SK-N-SH (cell line): ENCODE data around the gene LIMS2. TPM values are rescaled to one million over a fixed set of nuclear protein-coding genes. Genes with fewer than 3 reads are reported as not detected.

Source experiments
- CTCF ChIA-PET: fragments of 300-600, 350-600 bp; formaldehyde crosslinking; extraction: SDS; loops from one replicate; lab custom pipeline; 2021; lab: Yijun Ruan, JAX
- POLR2A ChIA-PET: fragments of 350-600 bp; sonication (Branson Sonifier 250); formaldehyde crosslinking; extraction: SDS; loops from one replicate; lab custom pipeline; 2020; ENCODE audit warnings: antibody characterized with exemption, inconsistent platforms; lab: Yijun Ruan, JAX
- DNase-seq: peaks from one replicate; pipeline ENCODE4 v3.0.0; 2012
- H2AFZ ChIP-seq: fragments of 200-600 bp; sonication (generic); 2 replicates; pipeline ENCODE4 v1.8.1; 2016; ENCODE audit warnings: antibody characterized with exemption, mild to moderate bottlenecking, low read depth
- H3F3A ChIP-seq: fragments of 200-600 bp; sonication (generic); replicated peaks from 2 replicates; pipeline ENCODE3; 2016; ENCODE audit warnings: antibody characterized with exemption, mild to moderate bottlenecking; ENCODE audit not compliant: insufficient read depth
- H3K27ac ChIP-seq, 2 experiments: fragments of 200-500 bp in 1 of 2; fragments of 200-600 bp in 1 of 2; sonication (Bioruptor generic) in 1 of 2; sonication (generic), shearing (Covaris generic) in 1 of 2; 2 replicates each; pipeline versions ENCODE4 v1.5.1 to v1.6.1; 2014 to 2016; ENCODE audit warnings: low read depth in 2 of 2, inconsistent platforms in 1 of 2, low read length in 1 of 2, mild to moderate bottlenecking in 1 of 2, mixed read lengths in 1 of 2
- H3K27me3 ChIP-seq: fragments of 200-600 bp; sonication (generic), shearing (Covaris generic); 2 replicates; pipeline ENCODE4 v1.6.1; 2016; ENCODE audit warnings: mixed run types; ENCODE audit not compliant: insufficient read depth
- H3K36me3 ChIP-seq, 2 experiments: fragments of 200-500 bp in 1 of 2; fragments of 200-600 bp in 1 of 2; sonication (Bioruptor generic) in 1 of 2; sonication (generic) in 1 of 2; replicated peaks in 1 of 2; 2 replicates each; pipeline versions ENCODE3 to v1.5.1; 2014 to 2016; ENCODE audit warnings: low read length in 1 of 2, mild to moderate bottlenecking in 1 of 2; ENCODE audit not compliant: insufficient read depth in 2 of 2, control insufficient read depth in 1 of 2
- H3K4me1 ChIP-seq, 2 experiments: fragments of 200-500 bp in 1 of 2; fragments of 200-600 bp in 1 of 2; sonication (Bioruptor generic) in 1 of 2; sonication (generic), shearing (Covaris generic) in 1 of 2; 2 replicates each; pipeline versions ENCODE4 v1.5.1 to v1.6.1; 2014 to 2016; ENCODE audit warnings: low read depth in 1 of 2, low read length in 1 of 2, mixed run types in 1 of 2; ENCODE audit not compliant: insufficient read depth in 2 of 2, control insufficient read depth in 1 of 2
- H3K4me2 ChIP-seq: fragments of 200-600 bp; sonication (generic), shearing (Covaris generic); 2 replicates; pipeline ENCODE4 v1.6.1; 2017; ENCODE audit warnings: mixed run types
- H3K4me3 ChIP-seq, 2 experiments: fragments of 200-500 bp in 1 of 2; fragments of 200-600 bp in 1 of 2; sonication (Bioruptor generic) in 1 of 2; sonication (generic), shearing (Covaris generic) in 1 of 2; 2 replicates each; pipeline versions ENCODE4 v1.5.1 to v1.8.1; 2014 to 2016; ENCODE audit warnings: low read depth in 2 of 2, inconsistent platforms in 1 of 2, low read length in 1 of 2, mild to moderate bottlenecking in 1 of 2, mixed read lengths in 1 of 2, moderate library complexity in 1 of 2
- H3K79me2 ChIP-seq: fragments of 200-600 bp; sonication (generic); 2 replicates; pipeline ENCODE4 v1.8.1; 2017; ENCODE audit warnings: mild to moderate bottlenecking; ENCODE audit not compliant: insufficient read depth
- H3K9ac ChIP-seq: fragments of 200-600 bp; sonication (generic); 2 replicates; pipeline ENCODE4 v1.6.1; 2017; ENCODE audit warnings: mixed run types
- H3K9me2 ChIP-seq: fragments of 200-600 bp; sonication (generic); 2 replicates; pipeline ENCODE4 v1.6.1; 2017; ENCODE audit warnings: mixed run types
- H3K9me3 ChIP-seq: fragments of 200-600 bp; sonication (generic); 2 replicates; pipeline ENCODE4 v1.6.1; 2017; ENCODE audit warnings: mixed run types, mild to moderate bottlenecking, moderate library complexity
- H4K20me1 ChIP-seq: fragments of 200-600 bp; sonication (generic); 2 replicates; pipeline ENCODE4 v1.6.1; 2017; ENCODE audit warnings: mild to moderate bottlenecking, mixed run types; ENCODE audit not compliant: insufficient read depth
- CHD2 ChIP-seq: fragments of 150-350 bp; IDR thresholded peaks from 2 replicates; pipeline ENCODE4 v1.6.1; 2018; ENCODE audit warnings: low read length; ENCODE audit not compliant: partially characterized antibody
- FOXJ3 ChIP-seq: sonication (generic); formaldehyde crosslinking; IDR thresholded peaks from 2 replicates; pipeline ENCODE4 v1.5.1; 2020; ENCODE audit warnings: mild to moderate bottlenecking, missing genetic modification reagents
- FOXM1 ChIP-seq: IDR thresholded peaks from 2 replicates; pipeline ENCODE4 v1.4.0; 2012; ENCODE audit warnings: low read depth, mild to moderate bottlenecking
- GABPA ChIP-seq: IDR thresholded peaks from 2 replicates; pipeline ENCODE4 v1.4.0; 2012; ENCODE audit warnings: low read depth, mild to moderate bottlenecking
- GATA2 ChIP-seq: sonication (generic); formaldehyde crosslinking; IDR thresholded peaks from 2 replicates; pipeline ENCODE4 v1.5.0; 2020; ENCODE audit warnings: mild to moderate bottlenecking, missing genetic modification reagents
- JUND ChIP-seq: IDR thresholded peaks from 2 replicates; pipeline ENCODE4 v1.4.0; 2012
- NFIC ChIP-seq: IDR thresholded peaks from 2 replicates; pipeline ENCODE4 v1.4.0; 2012; ENCODE audit warnings: borderline replicate concordance
- RAD21 ChIP-seq: IDR thresholded peaks from 2 replicates; pipeline ENCODE4 v1.6.1; 2012; ENCODE audit warnings: mild to moderate bottlenecking, low read length
- RCOR1 ChIP-seq: fragments of 150-350 bp; IDR thresholded peaks from 2 replicates; pipeline ENCODE4 v1.6.1; 2017; ENCODE audit warnings: antibody characterized with exemption, low read length
- RXRA ChIP-seq: IDR thresholded peaks from 2 replicates; pipeline ENCODE4 v1.4.0; 2012; ENCODE audit warnings: low read depth, mild to moderate bottlenecking, borderline replicate concordance
- SIN3A ChIP-seq: IDR thresholded peaks from 2 replicates; pipeline ENCODE4 v1.6.1; 2012; ENCODE audit warnings: low read depth, mild to moderate bottlenecking, low read length, moderate library complexity, borderline replicate concordance
- SMC3 ChIP-seq: IDR thresholded peaks from 2 replicates; pipeline ENCODE4 v1.6.1; 2012; ENCODE audit warnings: low read depth, low read length, improper control_type of control experiment
- TAF1 ChIP-seq: IDR thresholded peaks from 2 replicates; pipeline ENCODE4 v1.6.1; 2012; ENCODE audit warnings: low read depth, mild to moderate bottlenecking, low read length, moderate library complexity, borderline replicate concordance
- TCF12 ChIP-seq: IDR thresholded peaks from 2 replicates; pipeline ENCODE4 v1.4.0; 2012
- YY1 ChIP-seq: IDR thresholded peaks from 2 replicates; pipeline ENCODE4 v1.4.0; 2012; ENCODE audit warnings: low read depth, mild to moderate bottlenecking
- WGBS: methylation state at CpG from one replicate; pipeline ENCODE4 v1.1.6; 2017; ENCODE audit warnings: low lambda C conversion rate; 5-methylcytosine and 5-hydroxymethylcytosine counted together
- polyA plus RNA-seq, 3 experiments: library from polyadenylated mRNA; depleted of rRNA; stranded (reverse); fragments of >200 nt; gene quantifications; 2 replicates each; pipeline ENCODE4 v1.2.3, GENCODE V29; 2012
- TF ChIP-seq, protein P1 (sequence below): fragments of 200-600 bp; sonication (generic); IDR thresholded peaks from 2 replicates; pipeline ENCODE4 v1.6.1; 2017; ENCODE audit warnings: antibody characterized with exemption, mild to moderate bottlenecking, moderate library complexity
- TF ChIP-seq, protein P2 (sequence below): IDR thresholded peaks from 2 replicates; pipeline ENCODE4 v1.4.0; 2012; ENCODE audit warnings: low read depth
- TF ChIP-seq, protein P3 (sequence below): IDR thresholded peaks from 2 replicates; pipeline ENCODE4; 2012

The LIMS2 gene
- polyA plus RNA-seq, 1 of the 3 experiments (the other 2 are of a cell fraction): 2.7 TPM

DNA sequence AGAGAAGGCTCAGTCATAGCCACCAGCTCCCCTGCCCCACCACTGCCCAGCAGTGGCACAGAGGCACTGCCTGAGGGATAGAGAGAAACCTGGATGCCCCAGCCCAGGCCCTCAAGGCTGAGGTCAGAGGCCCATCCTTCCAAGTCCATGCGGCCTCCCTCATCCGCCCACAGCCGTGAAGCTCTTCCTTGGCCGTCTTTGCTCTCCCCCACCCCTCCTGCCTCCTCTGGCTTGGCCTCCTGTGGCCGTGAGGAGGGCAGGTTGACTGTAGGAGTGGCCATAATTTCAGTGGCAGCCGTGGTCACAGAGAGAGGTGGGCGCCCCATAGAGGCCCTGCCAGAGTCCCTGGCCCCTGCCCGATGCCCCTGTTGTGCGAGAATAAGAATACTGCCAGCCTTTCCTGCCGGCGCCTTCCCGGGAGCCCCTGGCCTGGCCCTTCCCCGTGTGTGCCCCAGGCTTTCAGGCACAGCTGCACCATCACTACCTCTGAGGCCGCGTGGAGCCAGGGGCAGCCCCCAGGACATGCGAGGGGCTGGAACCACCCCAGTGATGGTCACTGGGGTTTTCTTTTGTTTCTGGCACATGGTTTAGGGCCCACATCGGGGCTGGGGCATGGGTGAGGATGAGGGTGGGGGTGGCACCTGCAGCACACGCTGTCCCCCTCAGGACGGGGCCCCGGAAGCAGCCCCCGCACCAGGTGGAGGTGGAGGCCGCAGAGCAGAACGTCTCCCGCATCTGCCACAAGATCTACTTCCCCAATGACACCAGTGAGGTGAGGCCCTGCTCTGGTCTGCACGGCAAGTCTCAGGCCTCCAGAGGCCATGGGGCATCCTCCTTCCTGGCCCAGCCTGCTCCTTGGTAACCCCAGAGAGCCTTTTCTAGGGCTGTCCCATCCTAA, 42.5 kb downstream of the LIMS2 start (continued):
- TF ChIP-seq RXRA (no peak), RCOR1 (no peak), TAF1 (no peak), SMC3 (no peak), NFIC (no peak), CHD2 (no peak), FOXJ3 (CRISPR knock-in tag) (no peak), SIN3A (no peak), GABPA (no peak), JUND (no peak)
- TF ChIP-seq, protein P1, sequence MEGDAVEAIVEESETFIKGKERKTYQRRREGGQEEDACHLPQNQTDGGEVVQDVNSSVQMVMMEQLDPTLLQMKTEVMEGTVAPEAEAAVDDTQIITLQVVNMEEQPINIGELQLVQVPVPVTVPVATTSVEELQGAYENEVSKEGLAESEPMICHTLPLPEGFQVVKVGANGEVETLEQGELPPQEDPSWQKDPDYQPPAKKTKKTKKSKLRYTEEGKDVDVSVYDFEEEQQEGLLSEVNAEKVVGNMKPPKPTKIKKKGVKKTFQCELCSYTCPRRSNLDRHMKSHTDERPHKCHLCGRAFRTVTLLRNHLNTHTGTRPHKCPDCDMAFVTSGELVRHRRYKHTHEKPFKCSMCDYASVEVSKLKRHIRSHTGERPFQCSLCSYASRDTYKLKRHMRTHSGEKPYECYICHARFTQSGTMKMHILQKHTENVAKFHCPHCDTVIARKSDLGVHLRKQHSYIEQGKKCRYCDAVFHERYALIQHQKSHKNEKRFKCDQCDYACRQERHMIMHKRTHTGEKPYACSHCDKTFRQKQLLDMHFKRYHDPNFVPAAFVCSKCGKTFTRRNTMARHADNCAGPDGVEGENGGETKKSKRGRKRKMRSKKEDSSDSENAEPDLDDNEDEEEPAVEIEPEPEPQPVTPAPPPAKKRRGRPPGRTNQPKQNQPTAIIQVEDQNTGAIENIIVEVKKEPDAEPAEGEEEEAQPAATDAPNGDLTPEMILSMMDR: no peak

DNA sequence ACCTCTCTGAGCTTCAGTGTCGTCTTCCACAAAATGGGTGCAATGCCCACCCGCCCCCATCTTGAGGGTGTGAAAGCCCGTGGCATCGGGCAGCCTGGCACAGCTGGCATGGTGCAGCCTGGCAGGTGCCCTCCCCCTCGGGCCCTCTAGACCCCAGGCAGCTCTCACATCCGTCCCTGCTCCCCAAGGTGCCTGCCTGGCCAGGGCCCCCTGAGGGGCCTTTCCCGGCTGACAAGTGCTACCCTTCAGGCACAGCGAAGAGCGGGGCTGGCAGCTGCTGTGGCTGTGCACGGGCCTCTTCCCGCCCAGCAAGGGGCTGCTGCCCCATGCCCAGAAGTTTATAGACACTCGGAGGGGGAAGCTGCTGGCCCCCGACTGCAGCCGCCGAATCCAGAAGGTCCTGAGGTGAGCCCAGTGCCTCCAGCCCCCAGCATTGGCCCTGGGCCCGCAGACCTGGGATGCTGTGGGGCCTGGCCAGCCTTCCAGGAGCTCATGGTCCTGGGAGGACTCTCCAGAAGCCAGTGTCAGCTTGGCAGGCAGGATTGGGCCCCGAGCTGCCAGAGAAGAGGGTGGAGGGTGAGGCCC, 43.2 kb downstream of the LIMS2 start:
- Histone ChIP-seq H3K79me2 (no peaks in the 10 kb centered on the region), H3F3A (no peaks in the 10 kb centered on the region), H3K36me3 (no peaks in the 10 kb centered on the region), H3K4me2 (no peak overlapping the region), H3K27ac (no peak overlapping the region), H3K9ac (no peak overlapping the region), H2AFZ (no peak overlapping the region), H4K20me1 (no peaks in the 10 kb centered on the region), H3K4me3 (no peak overlapping the region), H3K27me3 (no peaks in the 10 kb centered on the region), H3K4me1 (peaks cover 0 to 34% of the 10 kb centered on the region in 2 experiments; a peak in 1 of 4 replicates), H3K9me2 (no peaks in the 10 kb centered on the region), H3K9me3 (no peaks in the 10 kb centered on the region)
- TF ChIP-seq GATA2 (CRISPR knock-in tag) (no peak), GABPA (no peak), YY1 (no peak), SMC3 (no peak), RAD21 (no peak), TCF12 (no peak), RCOR1 (no peak), FOXM1 (no peak), JUND (no peak)
- TF ChIP-seq, protein P2, sequence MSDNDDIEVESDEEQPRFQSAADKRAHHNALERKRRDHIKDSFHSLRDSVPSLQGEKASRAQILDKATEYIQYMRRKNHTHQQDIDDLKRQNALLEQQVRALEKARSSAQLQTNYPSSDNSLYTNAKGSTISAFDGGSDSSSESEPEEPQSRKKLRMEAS: no peak
- TF ChIP-seq, protein P3, sequence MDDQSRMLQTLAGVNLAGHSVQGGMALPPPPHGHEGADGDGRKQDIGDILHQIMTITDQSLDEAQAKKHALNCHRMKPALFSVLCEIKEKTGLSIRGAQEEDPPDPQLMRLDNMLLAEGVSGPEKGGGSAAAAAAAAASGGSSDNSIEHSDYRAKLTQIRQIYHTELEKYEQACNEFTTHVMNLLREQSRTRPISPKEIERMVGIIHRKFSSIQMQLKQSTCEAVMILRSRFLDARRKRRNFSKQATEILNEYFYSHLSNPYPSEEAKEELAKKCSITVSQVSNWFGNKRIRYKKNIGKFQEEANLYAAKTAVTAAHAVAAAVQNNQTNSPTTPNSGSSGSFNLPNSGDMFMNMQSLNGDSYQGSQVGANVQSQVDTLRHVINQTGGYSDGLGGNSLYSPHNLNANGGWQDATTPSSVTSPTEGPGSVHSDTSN: no peak
- 96% methylated on average over 9 of the region's 17 CpGs for WGBS
- ChIA-PET CTCF (interaction anchor here (0.8 to 2.0 kb wide), 4 partner anchors 8 to 63 kb away, joined by 3 to 8 read pairs (median 4); no protein-coding TSS in a partner anchor), POLR2A (no interaction called here)
- no peak for DNase-seq
